ENCODE results near the gene PTGIS.
"Not testable (repeated sequence)": the region's sequence is repeated elsewhere in the genome, so short reads cannot be mapped to it uniquely, and the experiment has no call there.

Gene PTGIS

GRCh38 chr20:49578436-49578835, 10.5 kb upstream of the PTGIS start:
- no peak for DNase-seq

GRCh38 chr20:49575551-49576060, 7.7 kb upstream of the PTGIS start:
- no peak for DNase-seq

- no peak for DNase-seq
These were observed 6.0 kb upstream of the PTGIS start for GRCh38 chr20:49573900-49574416.

GRCh38 chr20:49572857-49573256, 4.9 kb upstream of the PTGIS start:
- DNase-seq, result no peak

DNA sequence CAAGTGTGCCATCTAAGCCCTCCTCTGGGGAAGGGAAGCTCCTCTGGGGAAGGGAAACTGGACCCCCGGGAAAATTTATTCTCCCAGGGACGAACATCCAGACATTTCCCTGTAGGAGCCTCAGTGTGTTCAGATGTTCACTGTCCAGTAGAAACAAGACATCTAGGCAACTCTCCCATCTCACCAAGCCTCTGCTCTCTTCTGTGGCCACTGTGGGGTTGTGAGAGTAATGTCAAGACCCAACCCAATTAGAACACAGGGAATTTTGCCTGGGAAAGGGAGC, 3.6 kb upstream of the PTGIS start:
- no peak for DNase-seq

GRCh38 chr20:49570828-49571552, 3.1 kb upstream of the PTGIS start:
- DNase-seq, result no peak

DNA sequence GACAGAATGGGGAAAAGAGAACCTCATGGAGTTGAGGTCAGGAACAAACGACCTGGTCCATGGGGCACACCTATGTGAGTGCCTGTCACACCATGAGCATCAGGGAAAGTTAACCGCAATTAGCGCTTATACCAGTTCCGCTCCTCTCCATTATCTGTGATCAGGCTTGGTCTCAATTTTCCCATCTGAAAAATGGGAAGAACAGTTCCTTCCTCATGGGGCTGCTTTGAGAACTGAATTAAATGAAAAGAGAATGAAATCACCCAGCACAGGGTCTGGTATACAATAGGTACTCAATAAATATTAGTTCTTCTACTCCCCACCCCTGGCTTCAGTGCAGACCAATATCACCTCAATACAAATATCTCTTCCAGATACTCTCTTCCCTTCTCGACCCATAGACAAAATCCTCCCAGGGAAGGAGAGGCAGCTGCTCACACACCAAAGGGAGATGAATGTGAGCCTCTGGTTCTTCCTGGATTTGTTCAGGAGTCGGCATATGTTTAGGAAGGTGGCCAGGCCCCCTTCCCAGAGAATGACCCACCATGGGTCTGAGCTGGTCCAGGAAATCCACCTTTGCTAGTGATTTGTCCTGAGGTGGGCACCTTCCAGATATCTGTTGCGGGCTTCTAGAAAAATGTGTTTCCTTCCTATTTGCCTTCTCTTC, 2.4 kb upstream of the PTGIS start:
- no peak for DNase-seq

DNA sequence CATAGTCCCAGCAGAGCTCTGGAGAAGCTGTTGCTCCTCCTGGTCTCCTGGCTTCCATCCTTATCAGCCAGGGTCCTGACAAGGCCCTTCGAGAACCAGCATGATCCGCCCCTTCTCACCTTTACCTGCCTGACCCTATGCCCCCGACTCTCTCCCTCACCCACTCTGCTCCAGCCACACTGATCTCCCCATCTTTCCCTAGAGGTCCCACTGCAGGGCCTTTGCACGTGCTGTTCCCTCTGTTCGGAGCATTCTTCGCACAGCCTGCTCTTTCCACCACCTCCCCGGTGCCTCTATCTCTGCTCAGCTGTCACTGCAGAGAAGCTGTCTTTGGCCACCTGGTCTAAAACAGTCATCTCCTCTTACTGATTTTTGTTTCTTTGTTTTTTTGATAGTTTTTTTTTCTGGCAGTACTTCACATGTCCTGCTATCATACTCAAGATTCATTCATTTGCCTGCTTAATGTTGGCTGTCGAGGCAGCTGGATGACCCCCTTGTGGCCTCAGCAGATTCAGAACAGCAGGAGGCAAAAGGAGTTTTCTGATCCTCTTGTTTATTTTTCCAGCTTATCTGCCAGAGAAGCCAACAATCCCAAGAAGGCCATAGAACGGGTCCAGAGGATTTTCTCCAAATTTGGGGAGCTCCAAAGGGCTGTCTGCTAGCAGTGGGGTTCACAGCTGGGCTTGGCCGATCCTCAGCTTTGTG, 1.6 kb upstream of the PTGIS start:
- no peak for DNase-seq

- no peak for DNase-seq
These were observed 578 bp upstream of the PTGIS start for GRCh38 chr20:49568278-49569151.

- DNase-seq, result no peak
These were observed 1.3 kb downstream of the PTGIS start for GRCh38 chr20:49566401-49567364.

- not testable (repeated sequence) for DNase-seq
These were observed 2.9 kb downstream of the PTGIS start for GRCh38 chr20:49564991-49565390.

DNA sequence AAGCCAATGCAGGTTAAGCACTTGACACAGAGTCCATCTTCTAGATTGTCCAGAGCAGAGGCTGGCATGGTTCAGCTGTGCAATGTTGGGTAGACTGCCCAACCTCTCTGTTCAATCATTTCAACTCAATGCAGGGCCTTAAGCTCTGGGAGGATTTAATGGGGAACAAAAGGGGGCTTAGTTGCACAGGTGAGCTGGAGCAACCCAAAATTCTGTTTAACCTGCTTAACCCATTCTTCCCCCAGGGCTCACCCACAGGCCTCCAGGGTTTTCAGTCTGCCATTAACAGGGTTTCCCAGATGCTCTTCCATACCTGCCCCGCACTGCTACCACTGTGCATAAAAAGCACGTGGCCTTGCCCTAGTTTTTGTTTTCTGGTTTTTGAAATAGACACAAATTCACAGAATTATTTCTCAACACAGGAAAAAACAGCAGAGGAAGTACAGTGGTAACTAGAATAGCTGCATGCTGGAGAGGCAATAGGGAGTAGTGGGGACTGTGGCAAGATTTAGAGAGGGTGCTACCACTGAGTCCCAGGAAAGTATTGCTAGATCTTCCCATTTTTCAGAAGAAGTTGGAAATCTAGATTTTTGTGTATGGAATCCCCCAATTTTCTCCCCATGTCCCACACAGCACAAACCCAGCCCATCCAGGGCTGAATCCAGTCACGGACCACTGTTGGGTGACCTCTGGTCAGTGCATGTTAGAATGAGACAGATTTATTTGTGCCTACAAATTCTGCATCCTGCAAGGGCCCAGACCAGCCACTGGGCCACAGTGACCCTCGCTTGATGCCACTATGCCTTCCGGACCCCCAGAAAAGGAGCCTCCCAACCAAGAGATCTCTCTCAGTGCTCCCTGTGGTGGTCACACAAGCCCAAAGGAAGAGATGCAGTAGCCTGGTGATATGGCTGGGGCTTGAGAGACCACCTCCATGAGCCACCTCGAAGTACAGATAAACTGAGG, 4.6 kb downstream of the PTGIS start:
- no peak for DNase-seq

DNA sequence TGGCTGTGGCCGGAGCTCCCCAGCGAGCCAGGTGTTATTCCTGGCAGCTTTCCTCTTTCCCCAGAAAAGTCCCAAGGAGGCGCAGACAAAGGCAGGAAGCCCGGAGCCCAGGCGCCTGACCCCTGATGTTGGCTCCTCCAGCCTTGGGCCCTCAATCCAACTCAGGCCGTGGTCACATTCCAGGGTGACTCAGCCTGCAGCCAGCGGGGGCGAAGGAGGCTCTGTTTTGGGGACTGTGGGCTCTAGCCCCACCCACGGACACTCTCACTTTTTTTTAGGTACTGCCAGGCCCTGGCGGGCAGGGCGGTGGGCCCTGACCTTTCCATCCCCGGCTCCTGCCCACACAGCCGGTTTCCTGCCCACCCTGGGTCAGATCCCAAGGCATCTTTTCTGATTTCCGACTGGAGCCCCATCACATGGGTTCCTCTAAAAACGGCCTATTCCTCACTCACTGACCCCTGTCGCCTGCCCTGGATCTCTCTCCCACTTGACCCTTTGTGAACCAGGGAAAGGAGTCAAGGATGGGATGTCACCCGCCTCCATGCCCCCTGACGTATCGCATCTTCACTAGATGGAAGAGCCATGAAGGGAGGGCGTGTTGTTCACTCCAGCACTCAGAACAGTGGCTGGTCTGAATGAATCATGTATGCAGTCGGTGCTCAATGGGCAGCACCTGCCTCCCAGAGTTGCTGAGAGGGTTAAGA, 5.5 kb downstream of the PTGIS start:
- no peak for DNase-seq

DNA sequence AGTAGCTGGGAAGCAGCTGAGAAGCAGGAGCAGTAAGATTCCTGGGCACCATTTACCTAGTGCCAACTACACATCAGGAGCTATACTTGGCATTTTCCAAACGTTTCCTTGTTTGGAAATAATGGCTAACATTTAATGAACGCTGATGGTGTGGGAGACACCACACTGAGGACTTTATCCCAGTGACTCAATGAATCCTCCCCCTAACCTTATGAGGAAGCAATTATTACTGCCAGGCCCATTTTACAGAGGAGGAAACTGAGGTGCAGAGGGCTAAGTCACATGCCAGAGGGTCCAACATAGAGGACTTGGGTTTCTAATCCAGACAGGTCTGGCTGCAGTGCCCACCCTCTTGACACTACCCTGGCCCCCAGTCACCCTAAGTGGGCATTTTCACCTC, 6.1 kb downstream of the PTGIS start:
- DNase-seq, result no peak

- no peak for DNase-seq
These were observed 6.7 kb downstream of the PTGIS start for GRCh38 chr20:49561256-49561655.

GRCh38 chr20:49560646-49561045, 7.3 kb downstream of the PTGIS start:
- DNase-seq, result no peak

- no peak for DNase-seq
These were observed 7.8 kb downstream of the PTGIS start for GRCh38 chr20:49560186-49560585.

- DNase-seq, result no peak
These were observed 8.4 kb downstream of the PTGIS start for GRCh38 chr20:49559411-49560081.

GRCh38 chr20:49558826-49559225, 9.1 kb downstream of the PTGIS start:
- no peak for DNase-seq

All from CD4-positive, alpha-beta T cell treated with Interleukin-4 for 1 hour (primary cell).